NCI-H748 treated with DMSO at 0.1 percent for 48 hours (cell line): ENCODE data around the gene TUBB8.
"Not testable (repeated sequence)": the region's sequence is repeated elsewhere in the genome, so short reads cannot be mapped to it uniquely, and the experiment has no call there.

Source experiments
- DNase-seq: peaks from one replicate; lab custom pipeline; 2025; lab: John Stamatoyannopoulos, UW

Gene TUBB8

DNA sequence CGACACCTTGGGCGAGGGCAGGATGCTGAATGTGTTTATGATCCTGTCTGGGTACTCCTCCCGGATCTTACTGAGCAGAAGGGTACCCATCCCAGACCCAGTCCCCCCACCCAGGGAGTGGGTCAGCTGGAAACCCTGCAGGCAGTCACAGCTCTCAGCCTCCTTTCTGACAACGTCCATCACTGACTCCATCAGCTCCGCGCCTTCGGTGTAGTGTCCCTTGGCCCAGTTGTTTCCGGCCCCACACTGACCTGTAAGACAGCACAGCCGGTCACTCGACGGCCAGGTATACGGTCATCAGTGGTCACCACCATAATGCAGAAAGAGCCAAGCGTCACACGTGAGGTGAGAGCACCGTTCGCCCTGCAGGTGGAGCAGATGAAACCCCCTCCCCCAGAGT, 1.2 kb downstream of the TUBB8 start:
- not testable (repeated sequence) for DNase-seq

GRCh38 chr10:13315-13635, 35.8 kb downstream of the TUBB8 start:
- not testable (repeated sequence) for DNase-seq

GRCh38 chr10:12444-13314, 36.4 kb downstream of the TUBB8 start:
- DNase-seq, result not testable (repeated sequence)

GRCh38 chr10:11260-11659, 37.8 kb downstream of the TUBB8 start:
- not testable (repeated sequence) for DNase-seq

DNA sequence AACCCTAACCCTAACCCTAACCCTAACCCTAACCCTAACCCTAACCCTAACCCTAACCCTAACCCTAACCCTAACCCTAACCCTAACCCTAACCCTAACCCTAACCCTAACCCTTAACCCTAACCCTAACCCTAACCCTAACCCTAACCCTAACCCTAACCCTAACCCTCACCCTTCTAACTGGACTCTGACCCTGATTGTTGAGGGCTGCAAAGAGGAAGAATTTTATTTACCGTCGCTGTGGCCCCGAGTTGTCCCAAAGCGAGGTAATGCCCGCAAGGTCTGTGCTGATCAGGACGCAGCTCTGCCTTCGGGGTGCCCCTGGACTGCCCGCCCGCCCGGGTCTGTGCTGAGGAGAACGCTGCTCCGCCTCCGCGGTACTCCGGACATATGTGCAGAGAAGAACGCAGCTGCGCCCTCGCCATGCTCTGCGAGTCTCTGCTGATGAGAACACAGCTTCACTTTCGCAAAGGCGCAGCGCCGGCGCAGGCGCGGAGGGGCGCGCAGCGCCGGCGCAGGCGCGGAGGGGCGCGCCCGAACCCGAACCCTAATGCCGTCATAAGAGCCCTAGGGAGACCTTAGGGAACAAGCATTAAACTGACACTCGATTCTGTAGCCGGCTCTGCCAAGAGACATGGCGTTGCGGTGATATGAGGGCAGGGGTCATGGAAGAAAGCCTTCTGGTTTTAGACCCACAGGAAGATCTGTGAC, 38.7 kb downstream of the TUBB8 start:
- DNase-seq, result not testable (repeated sequence)
